ENCODE data around the gene LRRC18.

GRCh38 chr10:48907730-48908129, 31.9 kb downstream of the LRRC18 start:
- TF ChIP-seq CTCF (IDR thresholded peaks at IDR 0.05 in 2 of 3, conservative IDR thresholded peaks at IDR 0.05 in 1 of 3; ENCODE audit: borderline replicate concordance in 1 of 3, insufficient read depth in 1 of 3, low read depth in 2 of 3, low read length in 2 of 3), result no peak
- no peak for TF ChIP-seq JUND (IDR thresholded peaks at IDR 0.05)
- no peak for TF ChIP-seq POLR2AphosphoS5 (IDR thresholded peaks at IDR 0.05; ENCODE audit: low read depth, low read length)
- no peak for TF ChIP-seq TCF7L2 (IDR thresholded peaks at IDR 0.05; ENCODE audit: borderline replicate concordance, extremely low read depth, insufficient read depth, insufficient read length)
- TF ChIP-seq CEBPB (IDR thresholded peaks at IDR 0.05; ENCODE audit: low read depth), result no peak
- TF ChIP-seq POLR2A (IDR thresholded peaks at IDR 0.05; ENCODE audit: borderline replicate concordance, extremely low read depth, insufficient read depth, insufficient read length), result no peak
- no peak for TF ChIP-seq YY1 (IDR thresholded peaks at IDR 0.05; ENCODE audit: extremely low read depth, insufficient replicate concordance, low read depth, low read length)
- TF ChIP-seq MAX (IDR thresholded peaks at IDR 0.05), result no peak
- TF ChIP-seq EZH2 (IDR thresholded peaks at IDR 0.05), result no peak
- no peak for TF ChIP-seq REST (IDR thresholded peaks at IDR 0.05; ENCODE audit: low read depth)
- no peak for TF ChIP-seq EZH2phosphoT487 (IDR thresholded peaks at IDR 0.05; ENCODE audit: borderline replicate concordance)
- no peak for TF ChIP-seq ZNF274 (IDR thresholded peaks at IDR 0.05; ENCODE audit: low read depth, low read length)

Measured in HCT116 (cell line).